NB4 (cell line): Measurements from ENCODE around the gene CXADR.

ENCODE experiments used
- MAX ChIP-seq: IDR thresholded peaks from 2 replicates; pipeline ENCODE4 v1.6.1; 2011; ENCODE audit warnings: low read depth, low read length
- MYC ChIP-seq: IDR thresholded peaks from 2 replicates; pipeline ENCODE4 v1.6.1; 2011; ENCODE audit warnings: low read depth, low read length
- POLR2A ChIP-seq: IDR thresholded peaks from 2 replicates; pipeline ENCODE4 v1.6.1; 2011; ENCODE audit warnings: mild to moderate bottlenecking; ENCODE audit not compliant: insufficient read length; ENCODE audit errors: extremely low read depth
- TF ChIP-seq, protein P1 (sequence below): IDR thresholded peaks from one replicate; pipeline ENCODE4 v1.5.1; 2012; ENCODE audit warnings: low read depth, low read length

GRCh38 chr21:17526776-17527175 is 13.9 kb downstream of the CXADR start:
- TF ChIP-seq, protein P1, sequence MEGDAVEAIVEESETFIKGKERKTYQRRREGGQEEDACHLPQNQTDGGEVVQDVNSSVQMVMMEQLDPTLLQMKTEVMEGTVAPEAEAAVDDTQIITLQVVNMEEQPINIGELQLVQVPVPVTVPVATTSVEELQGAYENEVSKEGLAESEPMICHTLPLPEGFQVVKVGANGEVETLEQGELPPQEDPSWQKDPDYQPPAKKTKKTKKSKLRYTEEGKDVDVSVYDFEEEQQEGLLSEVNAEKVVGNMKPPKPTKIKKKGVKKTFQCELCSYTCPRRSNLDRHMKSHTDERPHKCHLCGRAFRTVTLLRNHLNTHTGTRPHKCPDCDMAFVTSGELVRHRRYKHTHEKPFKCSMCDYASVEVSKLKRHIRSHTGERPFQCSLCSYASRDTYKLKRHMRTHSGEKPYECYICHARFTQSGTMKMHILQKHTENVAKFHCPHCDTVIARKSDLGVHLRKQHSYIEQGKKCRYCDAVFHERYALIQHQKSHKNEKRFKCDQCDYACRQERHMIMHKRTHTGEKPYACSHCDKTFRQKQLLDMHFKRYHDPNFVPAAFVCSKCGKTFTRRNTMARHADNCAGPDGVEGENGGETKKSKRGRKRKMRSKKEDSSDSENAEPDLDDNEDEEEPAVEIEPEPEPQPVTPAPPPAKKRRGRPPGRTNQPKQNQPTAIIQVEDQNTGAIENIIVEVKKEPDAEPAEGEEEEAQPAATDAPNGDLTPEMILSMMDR = no peak
- TF ChIP-seq MAX (no peak), POLR2A (no peak), MYC (no peak)
